Measurements from ENCODE around the gene MUSK.
"Not testable (repeated sequence)": the region's sequence is repeated elsewhere in the genome, so short reads cannot be mapped to it uniquely, and the experiment has no call there.

MUSK gene

DNA sequence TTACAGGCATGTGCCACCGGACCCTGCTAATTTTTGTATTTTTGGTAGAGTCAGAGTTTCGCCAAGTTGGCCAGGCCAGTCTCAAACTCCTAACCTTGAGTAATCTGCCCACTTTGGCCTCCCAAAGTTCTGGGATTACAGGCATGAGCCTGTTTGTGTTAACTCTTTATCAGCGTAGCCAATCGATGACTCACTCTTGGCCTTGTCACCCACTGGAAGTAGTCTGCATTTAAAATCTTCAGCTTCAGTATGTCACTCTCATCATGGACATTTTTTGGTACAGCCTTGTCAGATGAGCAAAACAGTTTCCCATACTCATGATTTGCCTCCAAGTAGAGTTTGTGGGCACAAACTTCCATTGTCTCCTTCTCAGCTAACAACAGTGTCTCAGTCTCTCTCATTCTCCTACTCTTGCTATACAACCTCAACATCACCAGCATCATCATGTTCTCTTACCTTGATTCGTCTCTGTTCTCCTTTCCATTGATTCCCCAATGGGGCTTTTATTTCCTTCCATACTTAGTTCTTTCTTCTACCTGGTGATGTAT is 22.5 kb downstream of the MUSK start:
- in situ Hi-C loops (cut with HindIII; ENCODE audit: low sequenced_read_pairs) = no loop called here

DNA sequence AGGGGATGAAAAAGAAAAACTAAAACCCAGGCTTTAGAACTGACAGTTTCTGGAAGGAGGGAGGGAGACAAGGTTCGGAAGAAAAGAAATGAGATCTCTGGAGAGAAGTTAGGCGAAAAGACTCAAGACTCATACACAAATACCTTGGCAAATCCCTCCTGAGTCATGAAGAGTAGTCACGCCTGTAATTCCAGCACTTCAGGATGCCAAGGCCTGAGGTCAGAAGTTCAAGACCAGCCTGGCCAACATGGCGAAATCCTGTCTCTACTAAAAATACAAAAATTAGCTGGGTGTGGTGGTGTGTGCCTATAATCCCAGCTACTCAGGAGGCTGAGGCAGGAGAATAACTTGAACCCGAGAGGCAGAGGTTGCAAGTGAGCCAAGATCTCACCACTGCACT is 27.3 kb downstream of the MUSK start:
- in situ Hi-C loops (cut with HindIII; ENCODE audit: low sequenced_read_pairs) = not testable (repeated sequence)

DNA sequence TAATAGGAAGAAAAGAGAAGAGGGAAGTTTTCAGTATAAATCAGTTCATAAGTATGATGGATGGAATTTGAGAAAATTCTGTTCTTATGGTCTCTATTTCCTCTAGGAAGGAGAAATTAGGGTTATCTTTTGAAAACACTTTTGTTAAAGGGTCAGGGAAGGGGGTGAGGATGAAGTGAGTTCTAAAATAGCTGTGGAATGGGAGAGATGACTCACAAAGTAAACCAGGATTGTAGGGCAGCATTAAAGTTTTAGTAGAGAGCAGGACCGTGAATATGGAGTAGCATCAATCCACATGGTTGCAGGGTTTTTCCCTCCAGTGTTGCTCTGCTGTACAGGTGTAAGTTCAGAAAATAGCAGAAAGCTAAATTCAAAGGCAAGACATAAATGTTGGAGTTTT is 32.4 kb downstream of the MUSK start:
- in situ Hi-C loops (cut with HindIII; ENCODE audit: low sequenced_read_pairs) = no loop called here

DNA sequence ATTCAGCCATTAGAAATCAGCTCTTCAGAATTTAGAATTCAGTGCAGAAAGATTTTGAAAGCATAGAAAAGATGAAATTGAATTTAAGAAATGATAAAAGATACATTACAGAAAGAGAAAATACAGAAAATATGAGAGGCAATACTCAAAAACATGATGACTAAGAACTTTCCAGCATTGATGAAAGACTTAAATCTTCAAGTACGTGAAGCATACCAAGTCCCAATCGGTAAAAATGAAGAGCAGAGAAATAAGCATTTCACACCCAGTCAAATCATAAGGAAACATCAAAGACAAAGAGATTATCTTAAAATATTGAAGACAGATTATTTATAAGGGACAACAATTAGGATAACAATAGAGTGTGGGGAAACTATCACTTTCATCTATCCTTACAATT is 35.1 kb downstream of the MUSK start:
- in situ Hi-C loops (cut with HindIII; ENCODE audit: low sequenced_read_pairs) = no loop called here

DNA sequence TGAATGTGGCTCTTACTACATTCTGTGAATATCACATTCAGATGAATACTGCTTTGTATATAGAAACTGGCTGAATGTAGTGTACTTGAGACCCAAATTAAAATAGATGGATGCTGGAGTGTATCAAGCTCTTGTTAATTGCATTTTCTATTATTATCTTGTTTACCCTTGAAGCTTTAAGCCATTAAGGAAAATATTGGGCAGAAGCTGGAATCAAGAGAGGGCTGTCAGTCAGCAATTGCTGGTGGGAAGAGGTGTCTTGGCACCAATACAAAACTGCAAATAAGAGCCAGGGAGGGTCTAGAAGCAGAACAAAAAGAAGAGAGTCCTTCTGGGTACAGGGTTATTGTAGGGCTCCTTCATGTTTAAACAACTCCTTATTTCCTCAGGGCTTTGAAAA is 38.8 kb downstream of the MUSK start:
- in situ Hi-C loops (cut with HindIII; ENCODE audit: low sequenced_read_pairs) = no loop called here

DNA sequence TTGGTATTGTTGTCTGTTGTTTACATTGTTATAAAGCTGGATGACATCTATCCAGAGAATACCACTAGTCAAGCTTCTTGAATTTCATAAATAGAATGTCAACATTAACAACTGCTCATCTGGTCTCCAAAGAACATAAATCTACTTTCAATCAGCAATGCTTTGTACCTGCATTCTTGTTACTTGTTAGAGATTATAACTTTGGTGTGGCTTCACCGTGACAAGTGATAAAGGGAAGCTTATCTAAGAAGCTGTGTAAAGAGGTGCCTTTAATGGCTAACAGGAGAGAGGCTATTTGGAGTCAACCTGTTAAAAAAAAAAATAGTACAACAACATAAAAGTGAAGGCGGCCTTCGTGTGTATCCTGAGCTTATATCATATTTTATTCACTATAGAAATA is 41.8 kb downstream of the MUSK start:
- in situ Hi-C loops (cut with HindIII; ENCODE audit: low sequenced_read_pairs) = loop anchor here (5.0 kb wide), 1 partner anchor 57 kb away; no protein-coding TSS in a partner anchor

DNA sequence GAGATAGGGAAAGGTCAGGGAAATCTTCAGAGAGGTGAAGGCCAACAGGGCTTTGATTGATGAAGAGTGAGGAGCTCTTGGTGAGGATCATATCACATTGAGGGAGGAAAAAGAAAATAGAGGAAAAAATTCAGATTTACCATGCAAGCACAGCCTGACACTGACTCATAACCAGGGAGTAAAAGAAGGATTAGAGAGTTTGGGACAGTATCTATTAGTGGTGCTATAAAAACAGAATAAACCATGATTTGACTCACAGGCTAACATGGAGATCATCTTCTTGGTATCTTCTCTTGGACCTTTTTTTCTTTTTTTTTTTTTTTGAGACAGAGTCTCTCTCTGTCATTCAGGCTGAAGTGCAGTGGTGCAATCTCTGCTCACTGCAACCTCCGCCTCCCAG is 44.4 kb downstream of the MUSK start:
- in situ Hi-C loops (cut with HindIII; ENCODE audit: low sequenced_read_pairs) = loop anchor here (5.0 kb wide), 1 partner anchor 54 kb away; no protein-coding TSS in a partner anchor

DNA sequence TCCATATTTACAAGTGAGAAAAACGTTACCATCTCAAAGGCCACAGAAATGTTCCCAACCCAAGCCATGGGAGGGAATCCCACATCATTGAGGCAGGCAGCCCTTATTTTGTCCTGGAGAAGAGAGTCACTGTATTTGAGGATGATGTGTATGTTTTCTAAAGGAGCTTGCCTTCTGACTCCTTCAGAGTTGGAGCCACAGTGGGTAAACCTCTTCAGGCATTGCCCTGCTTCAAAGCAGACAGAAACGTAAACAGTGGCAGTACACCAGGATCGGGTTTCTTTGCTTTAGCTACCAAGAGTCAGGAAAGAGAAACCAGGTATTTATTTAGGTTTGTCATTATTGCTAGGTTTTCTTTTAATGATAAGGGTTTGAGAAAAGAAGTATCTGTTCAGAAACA is 45.7 kb downstream of the MUSK start:
- in situ Hi-C loops (cut with HindIII; ENCODE audit: low sequenced_read_pairs) = loop anchor here (5.0 kb wide), 1 partner anchor 53 kb away; no protein-coding TSS in a partner anchor

DNA sequence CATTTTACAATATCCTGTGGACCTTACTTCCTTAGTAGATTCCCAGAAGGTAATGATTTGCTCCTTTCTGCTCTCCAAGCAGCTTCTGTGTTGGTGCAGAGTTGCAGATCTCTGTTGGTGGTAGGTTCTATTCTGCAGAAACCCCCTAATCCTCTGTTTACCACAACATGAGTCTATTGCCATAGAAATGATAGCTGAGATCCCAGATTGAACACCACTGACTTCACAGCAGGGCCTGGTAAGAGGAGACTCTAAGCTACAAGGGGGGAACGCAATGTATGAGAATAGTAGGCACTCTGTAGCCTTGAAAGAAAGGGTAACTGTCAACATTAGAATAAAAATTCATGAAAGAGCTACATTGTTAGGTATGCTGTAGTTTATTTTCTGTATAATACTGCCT is 59.5 kb downstream of the MUSK start:
- in situ Hi-C loops (cut with HindIII; ENCODE audit: low sequenced_read_pairs) = no loop called here

DNA sequence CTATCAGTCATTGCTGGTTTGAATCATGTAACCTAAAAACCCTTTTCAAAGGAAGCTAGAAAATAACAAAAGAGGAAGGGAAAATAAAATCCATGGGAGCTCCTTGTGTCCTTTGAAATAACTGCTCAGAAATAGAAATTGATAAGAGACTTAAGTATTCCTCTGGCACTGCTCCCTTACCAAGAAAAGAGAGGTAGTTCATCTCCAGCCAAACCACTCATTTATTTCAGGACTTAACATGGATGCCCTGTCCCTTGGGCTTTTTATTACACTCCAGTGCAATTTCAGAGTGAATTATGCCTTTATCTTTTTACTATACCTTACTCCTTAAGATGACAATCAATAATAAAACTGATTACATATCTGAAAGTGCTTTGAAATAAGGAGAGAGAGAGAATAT is 61.0 kb downstream of the MUSK start:
- in situ Hi-C loops (cut with HindIII; ENCODE audit: low sequenced_read_pairs) = no loop called here

DNA sequence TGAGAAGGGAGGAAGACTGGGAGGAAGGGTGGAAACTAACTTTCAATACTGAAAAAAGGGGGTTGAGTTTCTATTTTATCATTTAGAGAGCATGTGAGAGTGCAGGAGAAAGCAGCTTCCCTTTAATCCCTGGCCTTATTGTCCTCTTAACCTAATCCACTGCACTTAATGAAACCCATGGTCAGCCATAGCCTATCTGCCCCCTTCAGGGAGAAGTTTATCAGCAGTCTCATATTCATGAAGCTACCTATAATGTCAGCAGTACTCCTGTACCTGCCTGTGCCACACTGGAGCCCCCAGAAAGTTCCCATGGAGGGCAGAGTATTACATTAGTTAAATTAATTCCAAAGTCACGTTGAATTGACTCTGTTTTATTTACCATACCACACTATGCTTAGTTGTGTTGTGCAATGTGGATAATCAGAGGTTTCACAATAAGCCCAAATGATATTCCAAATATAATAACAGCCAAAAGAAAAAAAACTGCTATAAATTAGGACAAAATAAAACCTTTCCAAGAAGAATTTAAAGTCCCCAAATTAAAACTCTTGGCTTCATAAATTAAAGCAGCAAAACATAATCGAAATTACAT is 62.9 kb downstream of the MUSK start:
- in situ Hi-C loops (cut with HindIII; ENCODE audit: low sequenced_read_pairs) = no loop called here

DNA sequence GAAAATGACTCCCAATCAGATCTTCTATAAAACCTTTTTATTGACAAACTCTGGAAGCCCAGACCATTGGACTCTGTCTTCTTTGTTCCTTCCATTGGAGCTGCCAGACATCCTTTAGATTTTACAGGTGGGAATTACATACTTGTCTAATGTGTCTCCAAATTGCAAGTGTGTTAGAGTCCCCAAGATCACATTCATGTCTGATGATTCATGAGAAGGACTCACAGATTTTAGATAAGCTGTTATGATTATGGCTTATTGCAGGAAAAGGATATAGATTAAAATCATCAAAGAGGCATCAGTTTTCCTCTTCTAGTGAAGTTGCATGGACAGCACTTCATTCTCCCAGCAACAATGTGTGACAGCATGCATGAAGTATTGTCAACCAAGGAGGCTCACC is 70.4 kb downstream of the MUSK start:
- in situ Hi-C loops (cut with HindIII; ENCODE audit: low sequenced_read_pairs) = no loop called here

DNA sequence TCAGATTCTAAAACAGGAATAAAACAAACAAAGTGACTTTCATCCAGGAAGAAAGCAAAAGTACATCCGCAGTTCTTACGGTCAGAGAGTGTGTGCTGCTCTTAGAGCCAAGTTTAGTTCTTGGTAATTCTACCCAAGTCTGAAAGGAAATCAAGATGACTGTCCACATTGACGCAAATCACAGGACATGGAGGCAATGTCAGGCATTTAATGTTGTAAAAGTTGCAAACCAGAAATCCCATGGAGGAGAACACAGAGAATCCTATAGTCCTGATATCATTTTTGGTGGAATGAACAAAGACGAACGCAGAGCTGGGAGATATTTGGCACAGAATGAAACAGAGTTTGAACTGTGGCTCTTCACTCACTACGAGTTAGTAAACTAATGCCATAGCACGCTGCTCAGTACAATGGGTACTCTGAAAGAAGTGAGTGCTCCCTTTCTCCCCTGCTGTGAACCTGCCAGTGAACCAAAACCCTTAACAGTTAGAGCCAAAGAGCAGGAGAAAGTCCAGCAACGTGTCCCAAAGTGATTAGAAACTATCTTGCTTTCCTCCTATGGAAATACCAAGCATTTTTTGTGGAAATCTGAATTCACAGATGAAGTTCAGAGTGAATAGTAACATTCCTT is 74.3 kb downstream of the MUSK start:
- in situ Hi-C loops (cut with HindIII; ENCODE audit: low sequenced_read_pairs) = no loop called here

DNA sequence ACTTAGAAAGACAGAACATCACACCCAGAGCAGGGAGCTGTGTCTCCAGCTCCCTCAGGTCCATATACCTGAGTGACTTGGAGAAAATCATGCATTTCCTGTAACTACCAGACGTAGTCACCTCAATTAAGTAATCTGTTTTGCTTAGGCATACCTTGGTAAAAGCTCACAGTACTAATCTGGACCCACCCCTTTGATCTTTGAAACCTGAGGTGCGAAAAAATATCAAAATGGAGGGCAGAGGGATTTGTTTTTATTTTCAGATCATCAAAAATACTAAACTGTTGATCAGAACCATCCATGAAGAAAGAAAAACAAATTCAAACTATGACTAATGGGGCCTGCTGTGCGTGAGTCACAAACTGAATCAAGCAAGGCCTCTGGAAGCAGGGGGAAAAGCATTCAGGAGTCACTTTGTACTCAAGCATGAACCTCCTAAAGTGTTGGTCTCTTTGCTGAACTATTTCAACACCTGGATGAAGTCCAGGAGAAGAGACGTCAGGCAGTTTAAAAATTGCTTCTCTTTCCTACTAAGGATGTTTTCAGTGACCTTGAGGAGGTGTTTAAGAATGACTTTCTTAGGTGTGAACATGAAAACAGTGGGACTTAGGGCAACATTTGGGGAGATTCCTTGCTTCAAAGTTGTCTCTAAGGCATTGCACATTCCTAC is 76.3 kb downstream of the MUSK start:
- in situ Hi-C loops (cut with HindIII; ENCODE audit: low sequenced_read_pairs) = no loop called here

DNA sequence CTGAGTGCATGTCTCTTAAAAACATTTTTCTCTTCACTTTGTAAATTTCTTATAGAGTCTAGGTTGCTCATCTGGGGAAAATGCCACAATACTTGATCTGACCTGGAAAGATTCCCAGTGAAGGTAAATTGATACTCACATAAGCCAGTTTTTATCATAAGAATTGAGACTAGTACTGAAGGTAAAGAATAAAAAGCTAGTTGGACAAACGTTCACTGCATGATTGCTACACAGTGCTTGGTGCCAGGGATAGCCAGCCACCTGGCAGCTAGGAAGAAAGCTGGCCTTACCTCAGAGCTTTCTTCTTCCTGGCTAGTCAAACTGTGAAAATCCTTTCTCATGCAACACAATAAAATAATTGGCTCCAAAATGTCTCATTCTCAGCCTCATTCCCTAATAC is 77.1 kb downstream of the MUSK start:
- in situ Hi-C loops (cut with HindIII; ENCODE audit: low sequenced_read_pairs) = no loop called here

DNA sequence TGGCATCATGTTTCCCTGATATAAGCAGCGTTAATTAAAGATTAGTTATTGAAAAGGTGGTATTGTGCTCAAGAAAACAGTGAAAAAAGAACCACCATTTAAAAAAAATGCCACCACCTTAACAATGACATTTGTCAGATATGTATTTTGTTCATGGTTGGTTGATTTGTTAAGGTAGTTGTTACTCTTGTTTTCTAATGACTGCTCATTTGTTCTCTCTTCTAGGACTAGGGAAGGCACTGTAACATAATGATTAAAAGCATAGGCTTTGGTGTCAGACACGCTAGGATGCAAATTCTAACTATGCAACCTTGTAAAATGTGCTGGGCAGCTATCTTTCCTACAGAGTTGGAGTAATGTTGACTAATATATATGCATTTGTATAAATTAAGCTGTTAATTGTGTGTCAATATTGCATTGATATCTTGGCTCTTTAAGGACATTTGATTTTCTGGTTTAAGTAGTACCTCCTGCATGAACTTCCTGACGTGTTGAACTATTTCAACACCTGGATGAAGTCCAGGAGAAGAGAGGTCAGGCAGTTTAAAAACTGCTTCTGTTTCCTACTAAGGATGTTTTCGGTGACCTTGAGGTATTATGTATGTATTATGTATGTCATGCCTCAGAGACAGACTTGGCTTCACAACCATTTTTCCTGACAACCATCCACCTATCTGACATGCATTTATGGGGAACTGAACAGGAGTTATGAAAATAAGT is 77.8 kb downstream of the MUSK start:
- in situ Hi-C loops (cut with HindIII; ENCODE audit: low sequenced_read_pairs) = no loop called here

DNA sequence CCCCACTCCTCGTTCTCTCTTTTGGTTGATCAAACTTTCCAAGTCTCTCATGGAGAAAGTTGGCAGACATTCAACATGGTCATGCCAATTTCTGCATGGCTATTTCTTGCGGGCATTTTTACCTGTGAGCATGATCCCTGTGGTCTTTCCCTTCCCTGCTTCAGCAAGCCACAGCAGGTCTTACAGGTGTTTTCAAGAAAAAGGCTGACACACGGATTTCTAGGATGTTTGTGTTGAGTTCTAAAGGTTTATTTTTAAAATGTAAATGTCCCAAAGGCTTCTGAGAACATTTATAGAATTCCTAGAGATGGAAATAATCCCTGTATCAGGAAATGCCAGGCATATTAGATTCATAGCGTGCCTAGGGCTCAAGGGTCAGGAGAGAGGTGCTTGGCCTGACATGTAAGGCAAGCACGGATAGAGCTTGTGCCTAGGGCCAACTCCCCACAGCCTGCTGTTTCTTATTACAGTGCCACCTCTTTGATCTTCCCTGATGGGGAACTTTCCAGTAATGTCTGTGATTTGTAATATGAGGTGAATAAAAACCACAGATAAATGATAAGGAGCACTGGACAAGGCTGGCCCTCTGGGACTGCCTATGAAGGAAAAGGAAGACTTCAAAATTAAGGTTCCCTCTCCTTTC is 79.8 kb downstream of the MUSK start:
- in situ Hi-C loops (cut with HindIII; ENCODE audit: low sequenced_read_pairs) = no loop called here

DNA sequence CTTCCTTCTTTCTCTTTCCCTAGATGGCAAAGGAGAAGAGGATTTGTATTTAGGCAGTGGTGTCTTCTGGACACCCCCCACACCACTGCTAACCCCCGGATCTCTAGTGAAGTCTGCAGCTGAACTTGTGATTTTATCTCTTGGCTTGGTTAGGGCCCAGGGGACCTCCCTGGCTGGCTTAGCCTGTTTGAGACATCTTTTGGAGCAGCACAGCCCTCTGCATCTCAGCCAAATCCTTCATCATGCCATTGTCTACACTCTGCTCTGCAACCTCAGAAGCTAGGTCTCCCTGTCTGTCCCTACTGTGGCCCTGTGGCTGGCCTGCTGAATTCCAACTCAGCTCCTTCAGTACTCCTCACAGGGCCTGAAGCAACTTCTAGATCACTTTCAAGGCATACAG is 81.7 kb downstream of the MUSK start:
- in situ Hi-C loops (cut with HindIII; ENCODE audit: low sequenced_read_pairs) = no loop called here

DNA sequence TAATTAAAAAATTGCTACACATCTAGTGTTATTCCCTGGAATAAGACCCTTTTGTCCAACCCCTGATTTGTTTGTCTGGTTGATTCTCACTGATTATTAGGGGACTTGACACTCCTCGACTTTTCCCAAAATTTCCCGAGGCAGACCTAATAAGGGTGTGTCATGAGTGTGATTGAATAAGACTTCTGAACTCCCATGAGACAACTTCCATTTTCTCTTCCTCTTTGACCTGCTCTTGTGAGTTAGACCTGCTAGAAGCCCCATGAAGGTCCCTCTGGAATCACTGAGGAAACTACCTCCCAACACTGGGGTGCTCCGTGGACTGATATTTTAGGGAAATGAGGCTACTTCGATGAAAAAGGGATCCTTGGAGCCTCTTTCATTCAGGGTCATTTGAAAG is 83.4 kb downstream of the MUSK start:
- in situ Hi-C loops (cut with HindIII; ENCODE audit: low sequenced_read_pairs) = no loop called here

DNA sequence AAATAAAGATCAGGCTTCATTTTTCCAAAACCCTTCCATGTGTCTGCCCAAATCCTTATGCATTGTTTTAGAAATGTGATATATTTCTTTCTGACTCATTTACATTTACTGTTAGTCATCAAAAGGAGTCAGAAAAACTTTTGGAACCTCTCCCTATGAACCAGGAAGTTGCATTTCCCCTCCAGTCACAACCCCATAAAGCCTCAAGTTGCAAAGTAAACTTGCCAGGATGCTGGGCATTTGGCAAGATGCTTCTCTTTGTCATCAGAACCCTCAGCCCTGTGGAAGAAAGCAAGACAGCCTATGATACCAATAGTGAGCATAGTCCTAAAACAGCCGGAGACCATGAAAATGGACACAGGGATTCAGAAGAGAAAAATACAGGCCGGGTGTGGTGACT is 84.2 kb downstream of the MUSK start:
- in situ Hi-C loops (cut with HindIII; ENCODE audit: low sequenced_read_pairs) = no loop called here

DNA sequence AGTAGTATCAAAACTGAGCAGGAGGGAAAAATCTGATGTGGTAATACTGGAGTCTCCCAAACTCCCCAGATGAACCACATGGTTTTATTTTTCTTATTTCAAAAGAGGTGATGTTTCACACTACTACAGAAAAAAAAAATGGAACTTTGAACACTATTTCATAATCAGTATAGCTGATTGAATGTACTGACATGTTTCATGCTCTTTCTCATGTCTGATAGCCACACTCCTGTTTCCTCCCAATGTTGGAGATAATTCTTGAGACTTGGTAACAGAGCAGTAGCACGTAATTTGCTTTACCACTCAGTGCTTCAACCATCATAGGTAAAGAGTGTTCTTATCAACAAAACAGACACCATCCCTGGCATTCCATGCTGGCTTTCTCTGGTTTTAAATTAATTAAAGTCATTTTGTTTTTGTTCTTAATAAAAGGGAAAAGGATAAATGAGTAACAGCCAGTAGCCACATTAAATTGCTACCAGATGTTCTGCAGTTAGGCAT is 85.2 kb downstream of the MUSK start:
- in situ Hi-C loops (cut with HindIII; ENCODE audit: low sequenced_read_pairs) = no loop called here
